Keratinocyte (primary cell): Measurements from ENCODE around the gene PRSS50. TPM values are rescaled to one million over a fixed set of nuclear protein-coding genes. Genes with fewer than 3 reads are reported as not detected.

Experiments used
- DNase-seq: peaks from one replicate; pipeline ENCODE4 v3.0.0-alpha.2; 2011; ENCODE audit warnings: low read depth, missing footprints, low spot score
- FAIRE-seq: peaks from 2 replicates; lab custom pipeline; 2011; peaks lifted over from hg19 to GRCh38; lab: Jason Lieb, UNC
- H2AFZ ChIP-seq: 2 replicates; pipeline ENCODE4 v1.6.0; 2012; ENCODE audit warnings: low read length, control low read depth, inconsistent platforms; ENCODE audit not compliant: control insufficient read depth
- H3K27ac ChIP-seq: 2 replicates; pipeline ENCODE4 v1.5.1; 2011; ENCODE audit warnings: low read length; ENCODE audit not compliant: control insufficient read depth, insufficient read depth
- H3K27me3 ChIP-seq: 3 replicates; pipeline ENCODE4 v1.6.0; 2011; ENCODE audit warnings: low read length; ENCODE audit not compliant: control insufficient read depth, insufficient read depth; ENCODE audit errors: extremely low read depth
- H3K36me3 ChIP-seq, 2 experiments: 2 replicates in 1 of 2; 3 replicates in 1 of 2; pipeline ENCODE4 v1.5.1; 2011; ENCODE audit warnings: low read length in 2 of 2, mild to moderate bottlenecking in 1 of 2; ENCODE audit not compliant: control insufficient read depth in 2 of 2, insufficient read depth in 2 of 2; ENCODE audit errors: extremely low read depth in 1 of 2
- H3K4me1 ChIP-seq: 3 replicates; pipeline ENCODE4 v1.5.1; 2011; ENCODE audit warnings: low read length; ENCODE audit not compliant: control insufficient read depth, insufficient read depth; ENCODE audit errors: extremely low read depth
- H3K4me2 ChIP-seq: 3 replicates; pipeline ENCODE4 v1.6.0; 2011; ENCODE audit warnings: low read depth, low read length; ENCODE audit not compliant: control insufficient read depth, insufficient read depth; ENCODE audit errors: extremely low read depth
- H3K4me3 ChIP-seq, 3 experiments: fragments of 200-600 bp in 1 of 3; sonication (generic) in 1 of 3; 2 replicates in 2 of 3; 3 replicates in 1 of 3; pipeline ENCODE4 v1.5.1; 2011 to 2016; ENCODE audit warnings: low read length in 3 of 3, mild to moderate bottlenecking in 3 of 3, control low read depth in 2 of 3, inconsistent platforms in 1 of 3, low read depth in 1 of 3, mixed read lengths in 1 of 3, mixed run types in 1 of 3, moderate library complexity in 1 of 3; ENCODE audit not compliant: control insufficient read depth in 2 of 3, insufficient read depth in 2 of 3; ENCODE audit errors: extremely low read depth in 1 of 3
- H3K79me2 ChIP-seq: 2 replicates; pipeline ENCODE4 v1.6.0; 2012; ENCODE audit warnings: low read length; ENCODE audit not compliant: control insufficient read depth, insufficient read depth
- H3K9ac ChIP-seq: 3 replicates; pipeline ENCODE4 v1.6.0; 2011; ENCODE audit warnings: low read length; ENCODE audit not compliant: control insufficient read depth, insufficient read depth; ENCODE audit errors: extremely low read depth
- H3K9me1 ChIP-seq: 3 replicates; pipeline ENCODE4 v1.6.0; 2011; ENCODE audit warnings: low read length; ENCODE audit not compliant: control insufficient read depth, insufficient read depth; ENCODE audit errors: extremely low read depth
- H3K9me3 ChIP-seq: 2 replicates; pipeline ENCODE4 v1.5.1; 2012; ENCODE audit warnings: low read depth, low read length; ENCODE audit not compliant: control insufficient read depth
- H4K20me1 ChIP-seq: 3 replicates; pipeline ENCODE4 v1.6.0; 2011; ENCODE audit warnings: low read length; ENCODE audit not compliant: control insufficient read depth, insufficient read depth; ENCODE audit errors: extremely low read depth
- EZH2 ChIP-seq: IDR thresholded peaks from one replicate; pipeline ENCODE4 v1.6.1; 2012; ENCODE audit warnings: inconsistent platforms, mild to moderate bottlenecking, low read length, moderate library complexity
- dilution Hi-C: fragments of 300-500 bp; cut with MboI; formaldehyde crosslinking; loops from one replicate; pipeline ENCODE4 v1.7.0; 2020; ENCODE audit warnings: low sequenced_read_pairs; ENCODE audit not compliant: extremely low pct_ligation_motif_present
- polyA plus RNA-seq, 5 experiments: library from polyadenylated mRNA; depleted of rRNA in 3 of 5; stranded (reverse) in 3 of 5; stranded (forward) in 1 of 5; unstranded in 1 of 5; fragments of >200 nt; gene quantifications; 1 replicate in 1 of 5; 2 replicates in 3 of 5; 3 replicates in 1 of 5; pipeline versions ENCODE4 v1.2.1 to v1.2.3, GENCODE V29; 2011 to 2012; ENCODE audit warnings: missing spikeins in 2 of 5, low read depth in 1 of 5, low replicate concordance in 1 of 5
- TF ChIP-seq, protein P1 (sequence below), 3 experiments: IDR thresholded peaks in 1 of 3; conservative IDR thresholded peaks in 1 of 3; optimal IDR thresholded peaks in 1 of 3; 2 replicates in 2 of 3; 3 replicates in 1 of 3; pipeline versions ENCODE3 to v1.5.1; 2011; ENCODE audit warnings: low read length in 3 of 3, mild to moderate bottlenecking in 3 of 3, moderate library complexity in 2 of 3, control low read depth in 1 of 3, inconsistent platforms in 1 of 3; ENCODE audit not compliant: insufficient read depth in 2 of 3; ENCODE audit errors: extremely low read depth in 1 of 3

The PRSS50 gene
- polyA plus RNA-seq, 1 donor (not counting 4 experiments of a cell fraction or from before 2014, with no cell fraction given): not detected

DNA sequence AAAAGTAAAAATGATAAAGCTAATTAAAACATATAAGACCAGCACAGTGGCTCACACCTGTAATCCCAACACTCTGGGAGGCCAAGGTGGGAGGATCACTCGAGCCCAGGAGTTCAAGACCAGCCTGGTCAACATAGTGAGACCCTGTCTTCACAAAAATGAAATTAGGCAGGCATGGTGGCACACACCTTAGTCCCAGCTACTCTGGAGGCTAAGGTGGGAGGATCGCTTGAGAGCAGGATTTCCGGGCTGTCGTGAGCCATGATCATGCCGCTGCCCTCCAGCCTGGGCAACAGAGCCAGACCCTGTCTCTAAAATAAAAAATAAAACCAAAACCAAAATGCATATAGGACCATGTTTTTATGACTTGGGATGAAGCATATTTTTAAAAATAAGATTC is 4.8 kb upstream of the PRSS50 start:
- Histone ChIP-seq H3K9ac (no peak overlapping the region), H4K20me1 (no peaks in the 10 kb centered on the region), H3K9me1 (no peaks in the 10 kb centered on the region), H3K27me3 (peaks cover 12% of the 10 kb centered on the region), H3K4me1 (no peaks in the 10 kb centered on the region), H3K36me3 (no peaks in the 10 kb centered on the region), H3K4me3 (no peak overlapping the region), H3K4me2 (no peak overlapping the region), H3K27ac (no peak overlapping the region), H3K79me2 (no peaks in the 10 kb centered on the region), H2AFZ (no peak overlapping the region), H3K9me3 (no peaks in the 10 kb centered on the region)
- DNase-seq (no peak), FAIRE-seq (no peak)
- dilution Hi-C loops: no loop called here
- no peak for TF ChIP-seq EZH2
- TF ChIP-seq, protein P1, sequence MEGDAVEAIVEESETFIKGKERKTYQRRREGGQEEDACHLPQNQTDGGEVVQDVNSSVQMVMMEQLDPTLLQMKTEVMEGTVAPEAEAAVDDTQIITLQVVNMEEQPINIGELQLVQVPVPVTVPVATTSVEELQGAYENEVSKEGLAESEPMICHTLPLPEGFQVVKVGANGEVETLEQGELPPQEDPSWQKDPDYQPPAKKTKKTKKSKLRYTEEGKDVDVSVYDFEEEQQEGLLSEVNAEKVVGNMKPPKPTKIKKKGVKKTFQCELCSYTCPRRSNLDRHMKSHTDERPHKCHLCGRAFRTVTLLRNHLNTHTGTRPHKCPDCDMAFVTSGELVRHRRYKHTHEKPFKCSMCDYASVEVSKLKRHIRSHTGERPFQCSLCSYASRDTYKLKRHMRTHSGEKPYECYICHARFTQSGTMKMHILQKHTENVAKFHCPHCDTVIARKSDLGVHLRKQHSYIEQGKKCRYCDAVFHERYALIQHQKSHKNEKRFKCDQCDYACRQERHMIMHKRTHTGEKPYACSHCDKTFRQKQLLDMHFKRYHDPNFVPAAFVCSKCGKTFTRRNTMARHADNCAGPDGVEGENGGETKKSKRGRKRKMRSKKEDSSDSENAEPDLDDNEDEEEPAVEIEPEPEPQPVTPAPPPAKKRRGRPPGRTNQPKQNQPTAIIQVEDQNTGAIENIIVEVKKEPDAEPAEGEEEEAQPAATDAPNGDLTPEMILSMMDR (optimal IDR thresholded peaks at IDR 0.05 in 1 of 3, IDR thresholded peaks at IDR 0.05 in 1 of 3, conservative IDR thresholded peaks at IDR 0.05 in 1 of 3; ENCODE audit: extremely low read depth in 1 of 3, insufficient read depth in 2 of 3, low read length in 3 of 3): no peak

DNA sequence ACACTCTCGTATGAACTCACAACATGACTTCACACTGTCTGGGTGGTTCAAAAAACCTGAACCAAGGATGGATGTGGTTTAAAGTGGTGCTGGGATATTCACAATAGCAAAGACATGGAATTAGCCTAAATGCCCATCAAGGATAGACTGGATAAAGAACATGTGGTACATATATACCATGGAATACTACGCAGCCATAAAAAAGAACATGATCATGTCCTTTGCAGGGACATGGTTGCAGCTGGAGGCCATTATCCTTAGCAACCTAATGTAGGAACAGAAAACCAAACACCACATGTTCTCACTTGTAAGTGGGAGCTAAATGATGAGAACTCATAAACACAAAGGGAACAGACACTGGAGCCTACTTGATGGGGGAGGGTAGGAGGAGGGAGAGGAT is 3.3 kb upstream of the PRSS50 start:
- Histone ChIP-seq H2AFZ (no peak overlapping the region), H3K27ac (no peak overlapping the region), H3K4me2 (no peak overlapping the region), H4K20me1 (no peaks in the 10 kb centered on the region), H3K4me1 (no peaks in the 10 kb centered on the region), H3K9ac (no peak overlapping the region), H3K9me1 (no peaks in the 10 kb centered on the region), H3K79me2 (no peaks in the 10 kb centered on the region), H3K27me3 (peaks cover 12% of the 10 kb centered on the region), H3K36me3 (no peaks in the 10 kb centered on the region), H3K9me3 (no peaks in the 10 kb centered on the region), H3K4me3 (no peak overlapping the region)
- no peak for DNase-seq
- FAIRE-seq: no peak
- TF ChIP-seq, protein P1 (optimal IDR thresholded peaks at IDR 0.05 in 1 of 3, IDR thresholded peaks at IDR 0.05 in 1 of 3, conservative IDR thresholded peaks at IDR 0.05 in 1 of 3; ENCODE audit: extremely low read depth in 1 of 3, insufficient read depth in 2 of 3, low read length in 3 of 3): no peak
- no peak for TF ChIP-seq EZH2
- dilution Hi-C loops: no loop called here
